A673 (cell line): Measurements from ENCODE around the gene TRRAP.

Source experiments
- EZH2 ChIP-seq: fragments of 200-600 bp; sonication (generic); IDR thresholded peaks from 2 replicates; pipeline ENCODE4 v1.6.1; 2017; ENCODE audit warnings: borderline replicate concordance, low read depth, mild to moderate bottlenecking, mixed read lengths, antibody characterized with exemption, low read length; ENCODE audit not compliant: poor library complexity, severe bottlenecking
- TF ChIP-seq, protein P1 (sequence below): fragments of 300-800, 200-600 bp; sonication (generic); conservative IDR thresholded peaks from 2 replicates; pipeline ENCODE4 v1.5.1; 2017; ENCODE audit warnings: low read depth, mild to moderate bottlenecking, antibody characterized with exemption, low read length, moderate library complexity, mixed read lengths

GRCh38 chr7:98863601-98864000 lies 14.7 kb upstream of the TRRAP start:
- TF ChIP-seq, protein P1, sequence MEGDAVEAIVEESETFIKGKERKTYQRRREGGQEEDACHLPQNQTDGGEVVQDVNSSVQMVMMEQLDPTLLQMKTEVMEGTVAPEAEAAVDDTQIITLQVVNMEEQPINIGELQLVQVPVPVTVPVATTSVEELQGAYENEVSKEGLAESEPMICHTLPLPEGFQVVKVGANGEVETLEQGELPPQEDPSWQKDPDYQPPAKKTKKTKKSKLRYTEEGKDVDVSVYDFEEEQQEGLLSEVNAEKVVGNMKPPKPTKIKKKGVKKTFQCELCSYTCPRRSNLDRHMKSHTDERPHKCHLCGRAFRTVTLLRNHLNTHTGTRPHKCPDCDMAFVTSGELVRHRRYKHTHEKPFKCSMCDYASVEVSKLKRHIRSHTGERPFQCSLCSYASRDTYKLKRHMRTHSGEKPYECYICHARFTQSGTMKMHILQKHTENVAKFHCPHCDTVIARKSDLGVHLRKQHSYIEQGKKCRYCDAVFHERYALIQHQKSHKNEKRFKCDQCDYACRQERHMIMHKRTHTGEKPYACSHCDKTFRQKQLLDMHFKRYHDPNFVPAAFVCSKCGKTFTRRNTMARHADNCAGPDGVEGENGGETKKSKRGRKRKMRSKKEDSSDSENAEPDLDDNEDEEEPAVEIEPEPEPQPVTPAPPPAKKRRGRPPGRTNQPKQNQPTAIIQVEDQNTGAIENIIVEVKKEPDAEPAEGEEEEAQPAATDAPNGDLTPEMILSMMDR: no peak
- TF ChIP-seq EZH2: no peak
